ENCODE measurements around the gene HOXD10.

The HOXD10 gene

GRCh38 chr2:176126929-176127773, 10.6 kb downstream of the HOXD10 start:
- no peak overlapping the region for H3K27ac ChIP-seq (ENCODE audit: low read depth, low read length)
- H3K4me1 ChIP-seq (ENCODE audit: control insufficient read depth, insufficient read depth, low read length) = peaks cover 4% of the 10 kb centered on the region
- peaks cover 14% of the 10 kb centered on the region for H3K27me3 ChIP-seq (ENCODE audit: control insufficient read depth, insufficient read depth, low read length)
- H3K9ac ChIP-seq (ENCODE audit: low read length) = no peak overlapping the region
- H3K4me3 ChIP-seq (ENCODE audit: low read length) = no peak overlapping the region
- no peaks in the 10 kb centered on the region for H3K36me3 ChIP-seq (ENCODE audit: control insufficient read depth, insufficient read depth, low read length)

DNA sequence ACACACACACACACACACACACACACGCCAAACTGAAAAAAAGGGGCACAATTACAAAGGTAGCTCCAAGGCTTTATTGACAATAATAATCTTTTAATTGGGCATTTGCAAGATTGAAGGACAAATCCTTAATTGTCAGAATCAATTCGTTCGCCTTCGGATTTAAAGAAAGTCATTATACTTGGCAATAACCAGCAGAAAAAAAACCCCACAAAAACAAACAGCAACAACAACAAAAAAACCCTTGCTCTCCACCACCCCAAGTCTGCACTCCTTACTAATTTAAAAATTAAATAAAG, 11.1 kb downstream of the HOXD10 start:
- no peak overlapping the region for H3K4me3 ChIP-seq (ENCODE audit: low read length)
- H3K9ac ChIP-seq (ENCODE audit: low read length) = no peak overlapping the region
- no peaks in the 10 kb centered on the region for H3K36me3 ChIP-seq (ENCODE audit: control insufficient read depth, insufficient read depth, low read length)
- no peak overlapping the region for H3K27ac ChIP-seq (ENCODE audit: low read depth, low read length)
- peaks cover 4% of the 10 kb centered on the region for H3K4me1 ChIP-seq (ENCODE audit: control insufficient read depth, insufficient read depth, low read length)
- peaks cover 14% of the 10 kb centered on the region for H3K27me3 ChIP-seq (ENCODE audit: control insufficient read depth, insufficient read depth, low read length)

GRCh38 chr2:176128172-176128981, 11.8 kb downstream of the HOXD10 start:
- peaks cover 11% of the 10 kb centered on the region for H3K27me3 ChIP-seq (ENCODE audit: control insufficient read depth, insufficient read depth, low read length)
- H3K9ac ChIP-seq (ENCODE audit: low read length) = peak overlapping the region; percentile 1
- peaks cover 5% of the 10 kb centered on the region for H3K4me1 ChIP-seq (ENCODE audit: control insufficient read depth, insufficient read depth, low read length)
- no peaks in the 10 kb centered on the region for H3K36me3 ChIP-seq (ENCODE audit: control insufficient read depth, insufficient read depth, low read length)
- peak overlapping the region; percentile 71 for H3K4me3 ChIP-seq (ENCODE audit: low read length)
- H3K27ac ChIP-seq (ENCODE audit: low read depth, low read length) = peak overlapping the region; percentile 91

GRCh38 chr2:176128982-176129796, 12.6 kb downstream of the HOXD10 start, which contains the start of gene HOXD8:
TSS of gene HOXD8 (plus strand) at chr2:176129705. CDS start at chr2:176130367, 662 bp downstream.
- H3K4me1 ChIP-seq (ENCODE audit: control insufficient read depth, insufficient read depth, low read length) = peaks cover 6% of the 10 kb centered on the region
- H3K36me3 ChIP-seq (ENCODE audit: control insufficient read depth, insufficient read depth, low read length) = no peaks in the 10 kb centered on the region
- peak within 1 kb of the TSS; percentile 14 for H3K9ac ChIP-seq (ENCODE audit: low read length)
- H3K27ac ChIP-seq (ENCODE audit: low read depth, low read length) = peak within 1 kb of the TSS; percentile 91
- H3K27me3 ChIP-seq (ENCODE audit: control insufficient read depth, insufficient read depth, low read length) = peaks cover 8% of the 10 kb centered on the region
- H3K4me3 ChIP-seq (ENCODE audit: low read length) = peak within 1 kb of the TSS; percentile 71

GRCh38 chr2:176129813-176130146, 13.2 kb downstream of the HOXD10 start:
- Histone ChIP-seq H3K27me3 (ENCODE audit: control insufficient read depth, insufficient read depth, low read length) (peaks cover 5% of the 10 kb centered on the region), H3K36me3 (ENCODE audit: control insufficient read depth, insufficient read depth, low read length) (no peaks in the 10 kb centered on the region), H3K9ac (ENCODE audit: low read length) (no peak overlapping the region), H3K4me3 (ENCODE audit: low read length) (peak overlapping the region; percentile 71), H3K4me1 (ENCODE audit: control insufficient read depth, insufficient read depth, low read length) (peaks cover 6% of the 10 kb centered on the region), H3K27ac (ENCODE audit: low read depth, low read length) (peak overlapping the region; percentile 91)

DNA sequence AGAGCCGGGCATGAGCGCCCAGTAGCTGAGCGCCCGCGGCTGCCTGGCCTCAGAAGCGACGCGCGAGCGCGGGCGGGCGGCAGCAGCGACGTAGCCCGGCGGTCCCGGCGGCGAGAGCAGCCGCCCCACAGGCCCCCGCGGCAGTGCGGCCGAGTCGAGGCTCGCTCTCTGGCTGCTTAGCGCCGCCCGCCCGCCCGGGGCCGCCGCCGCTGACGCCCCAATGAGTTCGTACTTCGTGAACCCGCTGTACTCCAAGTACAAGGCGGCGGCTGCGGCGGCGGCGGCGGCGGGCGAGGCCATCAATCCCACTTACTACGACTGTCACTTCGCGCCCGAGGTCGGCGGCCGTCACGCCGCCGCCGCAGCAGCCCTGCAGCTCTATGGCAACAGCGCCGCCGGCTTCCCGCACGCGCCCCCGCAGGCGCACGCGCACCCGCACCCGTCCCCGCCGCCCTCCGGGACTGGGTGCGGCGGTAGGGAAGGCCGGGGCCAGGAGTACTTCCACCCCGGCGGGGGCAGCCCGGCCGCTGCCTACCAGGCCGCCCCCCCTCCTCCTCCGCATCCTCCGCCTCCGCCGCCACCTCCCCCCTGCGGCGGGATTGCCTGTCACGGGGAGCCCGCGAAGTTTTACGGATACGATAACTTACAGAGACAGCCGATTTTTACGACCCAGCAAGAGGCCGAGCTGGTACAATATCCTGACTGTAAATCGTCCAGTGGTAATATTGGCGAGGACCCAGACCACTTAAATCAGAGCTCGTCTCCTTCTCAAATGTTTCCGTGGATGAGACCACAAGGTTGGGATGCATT, 13.8 kb downstream of the HOXD10 start:
- H3K4me3 ChIP-seq (ENCODE audit: low read length) = peak overlapping the region; percentile 71
- H3K36me3 ChIP-seq (ENCODE audit: control insufficient read depth, insufficient read depth, low read length) = no peaks in the 10 kb centered on the region
- peaks cover 5% of the 10 kb centered on the region for H3K27me3 ChIP-seq (ENCODE audit: control insufficient read depth, insufficient read depth, low read length)
- peaks cover 6% of the 10 kb centered on the region for H3K4me1 ChIP-seq (ENCODE audit: control insufficient read depth, insufficient read depth, low read length)
- no peak overlapping the region for H3K9ac ChIP-seq (ENCODE audit: low read length)
- peak overlapping the region; percentile 91 for H3K27ac ChIP-seq (ENCODE audit: low read depth, low read length)

DNA sequence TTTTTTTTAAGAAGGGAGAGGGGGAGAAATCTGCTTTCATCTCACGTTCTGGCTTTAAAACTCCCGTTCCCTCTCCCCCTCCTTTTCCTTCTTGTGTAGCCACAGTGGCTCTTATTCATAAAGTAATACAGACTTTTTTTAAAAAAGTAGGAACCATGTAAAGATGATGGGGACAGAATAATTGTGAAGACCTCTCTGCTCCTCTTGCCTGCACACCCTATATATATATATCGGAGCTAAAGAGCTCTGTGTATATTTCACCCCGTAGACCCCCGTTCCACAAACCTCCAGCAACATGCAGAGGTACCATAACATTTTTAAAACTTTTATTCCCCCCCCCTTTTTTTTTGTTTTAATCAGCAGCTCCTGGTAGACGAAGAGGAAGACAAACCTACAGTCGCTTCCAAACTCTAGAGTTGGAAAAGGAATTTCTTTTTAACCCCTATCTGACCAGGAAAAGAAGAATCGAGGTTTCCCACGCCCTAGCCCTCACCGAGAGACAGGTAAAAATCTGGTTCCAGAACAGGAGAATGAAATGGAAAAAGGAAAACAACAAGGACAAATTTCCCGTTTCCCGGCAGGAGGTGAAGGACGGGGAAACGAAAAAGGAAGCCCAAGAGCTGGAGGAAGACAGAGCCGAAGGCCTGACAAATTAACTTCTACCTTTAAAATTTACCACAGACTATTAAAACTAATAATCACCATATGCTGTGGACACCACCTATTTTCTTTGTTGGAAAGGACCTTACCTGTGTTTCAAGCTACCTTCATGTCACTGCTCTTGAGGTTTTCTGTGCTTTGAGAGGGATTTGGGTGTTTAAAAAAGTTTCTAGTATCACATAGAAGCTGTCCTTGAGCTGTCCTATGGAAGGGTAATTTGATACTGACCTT, 14.6 kb downstream of the HOXD10 start:
- H3K27ac ChIP-seq (ENCODE audit: low read depth, low read length) = peak overlapping the region; percentile 91
- H3K4me1 ChIP-seq (ENCODE audit: control insufficient read depth, insufficient read depth, low read length) = peaks cover 6% of the 10 kb centered on the region
- peaks cover 5% of the 10 kb centered on the region for H3K27me3 ChIP-seq (ENCODE audit: control insufficient read depth, insufficient read depth, low read length)
- no peak overlapping the region for H3K9ac ChIP-seq (ENCODE audit: low read length)
- H3K36me3 ChIP-seq (ENCODE audit: control insufficient read depth, insufficient read depth, low read length) = no peaks in the 10 kb centered on the region
- peak overlapping the region; percentile 71 for H3K4me3 ChIP-seq (ENCODE audit: low read length)

GRCh38 chr2:176131848-176132158, 15.2 kb downstream of the HOXD10 start:
- Histone ChIP-seq H3K9ac (ENCODE audit: low read length) (no peak overlapping the region), H3K27ac (ENCODE audit: low read depth, low read length) (no peak overlapping the region), H3K27me3 (ENCODE audit: control insufficient read depth, insufficient read depth, low read length) (peaks cover 5% of the 10 kb centered on the region), H3K4me3 (ENCODE audit: low read length) (peak overlapping the region; percentile 58), H3K36me3 (ENCODE audit: control insufficient read depth, insufficient read depth, low read length) (no peaks in the 10 kb centered on the region), H3K4me1 (ENCODE audit: control insufficient read depth, insufficient read depth, low read length) (peaks cover 6% of the 10 kb centered on the region)

DNA sequence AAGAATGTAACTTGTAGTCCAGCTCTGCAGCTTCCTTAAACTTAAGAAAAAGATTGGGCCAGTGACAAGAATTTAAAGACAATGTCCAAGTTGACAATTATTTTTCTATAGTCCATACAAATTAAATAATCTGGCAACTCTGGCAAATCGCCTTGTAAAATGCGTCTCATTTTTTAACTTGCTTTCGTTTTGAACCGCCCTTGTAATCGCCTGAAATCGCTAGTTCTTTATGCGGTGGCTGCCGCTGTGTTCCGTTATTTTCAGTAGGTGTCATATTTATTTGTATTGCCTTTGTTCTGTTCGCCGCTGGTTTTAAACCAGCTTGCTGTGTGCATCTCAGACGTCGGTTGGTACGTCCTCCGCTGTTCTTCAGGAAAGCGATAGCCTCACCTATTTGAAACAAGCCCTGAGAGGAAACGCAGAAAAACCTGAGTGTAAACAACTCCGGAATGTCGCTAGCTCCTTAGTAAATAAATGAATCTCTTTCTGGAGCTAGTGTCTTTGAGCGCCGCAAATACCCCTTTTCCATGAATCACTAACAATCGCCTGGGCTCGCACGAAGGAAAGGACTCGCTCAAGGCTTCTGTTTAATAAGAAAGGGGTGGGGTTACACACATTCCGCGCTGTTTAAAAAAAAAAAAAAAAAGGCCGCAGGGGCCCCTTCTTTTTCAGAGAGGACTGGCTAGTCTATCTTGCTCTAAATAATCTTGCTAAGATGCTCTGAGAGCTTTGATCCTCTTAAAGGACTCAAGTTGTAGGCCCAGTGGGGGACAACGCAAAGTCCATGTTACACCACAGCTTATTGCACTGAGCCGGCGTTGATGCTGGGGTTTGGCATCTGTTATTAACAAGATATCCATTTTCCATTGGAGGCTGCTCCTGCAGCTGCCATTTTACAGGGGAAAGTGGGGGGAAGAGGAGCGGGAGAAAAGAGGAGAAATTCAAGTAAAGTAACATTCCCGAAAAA, 15.9 kb downstream of the HOXD10 start:
- Histone ChIP-seq H3K27ac (ENCODE audit: low read depth, low read length) (peak overlapping the region; percentile 29), H3K27me3 (ENCODE audit: control insufficient read depth, insufficient read depth, low read length) (peaks cover 9% of the 10 kb centered on the region), H3K4me1 (ENCODE audit: control insufficient read depth, insufficient read depth, low read length) (peaks cover 6% of the 10 kb centered on the region), H3K9ac (ENCODE audit: low read length) (no peak overlapping the region), H3K36me3 (ENCODE audit: control insufficient read depth, insufficient read depth, low read length) (no peaks in the 10 kb centered on the region), H3K4me3 (ENCODE audit: low read length) (peak overlapping the region; percentile 58)

DNA sequence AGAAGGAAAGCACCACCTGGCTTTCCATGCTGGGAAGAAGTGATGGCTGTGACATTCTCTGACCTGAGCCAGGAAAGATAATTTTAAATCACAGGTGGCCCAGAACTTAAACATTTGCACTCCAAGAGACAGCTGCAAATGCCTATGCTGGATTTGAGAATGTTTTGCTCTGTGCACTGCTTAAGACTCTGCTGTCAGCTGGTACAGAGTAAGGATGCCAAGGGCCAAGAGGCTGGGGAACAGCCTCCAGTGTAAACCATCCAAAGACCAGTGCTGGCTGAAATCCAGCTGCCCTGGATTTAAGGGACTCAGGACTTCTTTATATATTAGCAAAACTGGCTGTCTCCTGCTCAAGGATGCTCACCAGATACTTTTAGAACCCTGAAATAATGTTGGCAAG, 16.8 kb downstream of the HOXD10 start:
- H3K9ac ChIP-seq (ENCODE audit: low read length) = no peak overlapping the region
- no peaks in the 10 kb centered on the region for H3K36me3 ChIP-seq (ENCODE audit: control insufficient read depth, insufficient read depth, low read length)
- peaks cover 9% of the 10 kb centered on the region for H3K27me3 ChIP-seq (ENCODE audit: control insufficient read depth, insufficient read depth, low read length)
- no peak overlapping the region for H3K4me3 ChIP-seq (ENCODE audit: low read length)
- peaks cover 6% of the 10 kb centered on the region for H3K4me1 ChIP-seq (ENCODE audit: control insufficient read depth, insufficient read depth, low read length)
- no peak overlapping the region for H3K27ac ChIP-seq (ENCODE audit: low read depth, low read length)
